Vagina (tissue), 2 donors: ENCODE results near the gene ANAPC2. TPM values are rescaled to one million over a fixed set of nuclear protein-coding genes. Genes with fewer than 3 reads are reported as not detected.

ENCODE experiments used
- DNase-seq, 2 donors: peaks; one replicate each; pipeline ENCODE4 v3.0.0-alpha.2; 2017; ENCODE audit errors: extremely low spot score in 2 of 2
- H3K27ac ChIP-seq: fragments of 200-600 bp; sonication (generic); one replicate; pipeline ENCODE4 v1.5.1; 2019
- H3K27me3 ChIP-seq: fragments of 200-600 bp; sonication (generic); one replicate; pipeline ENCODE4 v1.5.1; 2019
- H3K36me3 ChIP-seq, 2 donors: fragments of 200-600 bp; sonication (generic); one replicate each; pipeline ENCODE4 v1.5.1; 2017 to 2019
- H3K4me1 ChIP-seq: fragments of 200-600 bp; sonication (generic); one replicate; pipeline ENCODE4 v1.5.1; 2019
- H3K4me3 ChIP-seq, 2 donors: fragments of 200-600 bp; sonication (generic); 1 replicate in 1 of 2; 2 replicates in 1 of 2; pipeline ENCODE4 v1.5.1; 2016 to 2019
- H3K9me3 ChIP-seq: fragments of 200-600 bp; sonication (generic); one replicate; pipeline ENCODE4 v1.5.1; 2019
- CTCF ChIP-seq, 3 experiments: fragments of 450-650 bp in 2 of 3; fragments of 200-600 bp in 1 of 3; sonication (generic) in 1 of 3; IDR thresholded peaks; one replicate each; pipeline ENCODE4 v1.5.1; 2017 to 2019; ENCODE audit warnings: antibody characterized with exemption in 3 of 3, mild to moderate bottlenecking in 2 of 3, moderate library complexity in 2 of 3
- POLR2A ChIP-seq, 2 donors: fragments of 450-650 bp; IDR thresholded peaks; one replicate each; pipeline ENCODE4 v1.6.1; 2017; ENCODE audit warnings: antibody characterized with exemption in 2 of 2, mild to moderate bottlenecking in 2 of 2, moderate library complexity in 2 of 2
- POLR2AphosphoS5 ChIP-seq, 2 donors: sonication (generic); formaldehyde crosslinking; IDR thresholded peaks; one replicate each; pipeline ENCODE4 v1.9.0; 2017; ENCODE audit warnings: antibody characterized with exemption in 2 of 2, mild to moderate bottlenecking in 2 of 2, low read depth in 1 of 2; ENCODE audit not compliant: insufficient read depth in 1 of 2
- intact Hi-C: fragments of 100-400 bp; cut with DNase I; formaldehyde crosslinking; loops from one replicate; pipeline ENCODE4 v1.15.1; 2023
- total RNA-seq: library from RNA; depleted of rRNA; stranded (reverse); fragments of >200 nt; gene quantifications from one replicate; pipeline ENCODE4 v1.2.3, GENCODE V29; 2016

ANAPC2 gene
- total RNA-seq, 1 donor from 2014 or later, result 30.0 TPM

- no peak overlapping the region for H3K27ac ChIP-seq
- no peak for DNase-seq
- intact Hi-C loops, result no loop called here
- H3K4me3 ChIP-seq, result no peak overlapping the region
- peaks cover 36% of the 10 kb centered on the region for H3K4me1 ChIP-seq
- no peaks in the 10 kb centered on the region for H3K36me3 ChIP-seq
- H3K27me3 ChIP-seq, result peaks cover 4% of the 10 kb centered on the region
- H3K9me3 ChIP-seq, result no peaks in the 10 kb centered on the region
- TF ChIP-seq CTCF (IDR thresholded peaks at IDR 0.05), result no peak
- TF ChIP-seq POLR2AphosphoS5 (IDR thresholded peaks at IDR 0.05; ENCODE audit: insufficient read depth in 1 of 2, low read depth in 1 of 2), result no peak
- no peak for TF ChIP-seq POLR2A (IDR thresholded peaks at IDR 0.05)
Observed at GRCh38 chr9:137234758-137235423, 46.5 kb upstream of the ANAPC2 start.

GRCh38 chr9:137234055-137234697 lies 45.8 kb upstream of the ANAPC2 start:
- Histone ChIP-seq H3K4me1 (peaks cover 30% of the 10 kb centered on the region), H3K4me3 (no peak overlapping the region), H3K27ac (no peak overlapping the region), H3K36me3 (no peaks in the 10 kb centered on the region), H3K27me3 (peaks cover 4% of the 10 kb centered on the region), H3K9me3 (no peaks in the 10 kb centered on the region)
- DNase-seq, result no peak
- no peak for TF ChIP-seq CTCF (IDR thresholded peaks at IDR 0.05)
- TF ChIP-seq POLR2AphosphoS5 (IDR thresholded peaks at IDR 0.05; ENCODE audit: insufficient read depth in 1 of 2, low read depth in 1 of 2), result no peak
- no peak for TF ChIP-seq POLR2A (IDR thresholded peaks at IDR 0.05)
- intact Hi-C loops, result no loop called here

- no peak for DNase-seq
- Histone ChIP-seq H3K27ac (no peak overlapping the region), H3K27me3 (peaks cover 4% of the 10 kb centered on the region), H3K36me3 (no peaks in the 10 kb centered on the region), H3K9me3 (no peaks in the 10 kb centered on the region), H3K4me3 (no peak overlapping the region), H3K4me1 (peaks cover 24% of the 10 kb centered on the region)
- intact Hi-C loops, result no loop called here
- TF ChIP-seq POLR2AphosphoS5 (IDR thresholded peaks at IDR 0.05; ENCODE audit: insufficient read depth in 1 of 2, low read depth in 1 of 2) (no peak), POLR2A (IDR thresholded peaks at IDR 0.05) (no peak), CTCF (IDR thresholded peaks at IDR 0.05) (no peak)
Observed at GRCh38 chr9:137233143-137233980, 45.0 kb upstream of the ANAPC2 start.

- no peaks in the 10 kb centered on the region for H3K36me3 ChIP-seq
- TF ChIP-seq POLR2A (IDR thresholded peaks at IDR 0.05), result no peak
- TF ChIP-seq POLR2AphosphoS5 (IDR thresholded peaks at IDR 0.05; ENCODE audit: insufficient read depth in 1 of 2, low read depth in 1 of 2), result no peak
- no peak for TF ChIP-seq CTCF (IDR thresholded peaks at IDR 0.05)
- no peak overlapping the region for H3K27ac ChIP-seq
- intact Hi-C loops, result no loop called here
- H3K4me1 ChIP-seq, result peaks cover 23% of the 10 kb centered on the region
- no peaks in the 10 kb centered on the region for H3K9me3 ChIP-seq
- H3K4me3 ChIP-seq, result no peak overlapping the region
- peaks cover 4% of the 10 kb centered on the region for H3K27me3 ChIP-seq
- DNase-seq, result no peak
Observed at GRCh38 chr9:137232510-137232909, 44.1 kb upstream of the ANAPC2 start.
